ENCODE results near the gene GNB3.
"Not testable (repeated sequence)": the region's sequence is repeated elsewhere in the genome, so short reads cannot be mapped to it uniquely, and the experiment has no call there.

GNB3 gene

GRCh38 chr12:6886206-6886999 lies 45.7 kb downstream of the GNB3 start:
- DNase-seq: not testable (repeated sequence)

- DNase-seq: no peak
These were observed 46.7 kb downstream of the GNB3 start for GRCh38 chr12:6887460-6887859.

GRCh38 chr12:6888360-6888759 lies 47.6 kb downstream of the GNB3 start:
- no peak for DNase-seq

- not testable (repeated sequence) for DNase-seq
These were observed 48.1 kb downstream of the GNB3 start for GRCh38 chr12:6888794-6889193.

- not testable (repeated sequence) for DNase-seq
These were observed 49.2 kb downstream of the GNB3 start for GRCh38 chr12:6889775-6890573.

GRCh38 chr12:6890789-6891645 lies 50.3 kb downstream of the GNB3 start:
- peak; percentile 79 to 81 for DNase-seq

- no peak for DNase-seq
These were observed 50.9 kb downstream of the GNB3 start for GRCh38 chr12:6891646-6892001.

GRCh38 chr12:6892683-6893082 lies 52.0 kb downstream of the GNB3 start:
- not testable (repeated sequence) for DNase-seq

- no peak for DNase-seq
These were observed 53.6 kb downstream of the GNB3 start for GRCh38 chr12:6894321-6894720.

Measured in cerebellar nuclear complex (tissue), 1 donor.